ENCODE data around the gene WWTR1.

GRCh38 chr3:149667576-149667975, 9.8 kb upstream of the WWTR1 start:
- TF ChIP-seq POLR2A (IDR thresholded peaks at IDR 0.05; ENCODE audit: low read length) (no peak), GATA1 (IDR thresholded peaks at IDR 0.05; ENCODE audit: low read depth, low read length) (no peak)
